Skeletal muscle satellite cell (primary cell): ENCODE results near the gene C6orf52.
A peak's percentile ranks its signal among the peaks of the same experiment; 100 is the strongest.

Experiments used
- H3K27me3 ChIP-seq: 2 replicates; pipeline ENCODE4 v1.7.0; 2013; ENCODE audit warnings: low read length; ENCODE audit not compliant: control insufficient read depth, insufficient read depth
- H3K36me3 ChIP-seq: 2 replicates; pipeline ENCODE4 v1.7.0; 2013; ENCODE audit warnings: mild to moderate bottlenecking, control low read depth, low read length; ENCODE audit not compliant: insufficient read depth
- H3K4me1 ChIP-seq: 2 replicates; pipeline ENCODE4 v1.7.0; 2013; ENCODE audit warnings: low read length; ENCODE audit not compliant: control insufficient read depth, insufficient read depth
- H3K4me2 ChIP-seq: 2 replicates; pipeline ENCODE4 v1.7.0; 2013; ENCODE audit warnings: mild to moderate bottlenecking, low read length
- H3K4me3 ChIP-seq: 2 replicates; pipeline ENCODE4 v1.7.0; 2013; ENCODE audit warnings: low read length
- H3K9ac ChIP-seq: 2 replicates; pipeline ENCODE4 v1.7.0; 2013; ENCODE audit warnings: mild to moderate bottlenecking, low read depth, low read length, moderate library complexity
- H3K9me3 ChIP-seq: replicated peaks from 2 replicates; pipeline ENCODE4 v1.7.0; 2013; ENCODE audit warnings: mild to moderate bottlenecking, control low read depth, low read length

Gene C6orf52

DNA sequence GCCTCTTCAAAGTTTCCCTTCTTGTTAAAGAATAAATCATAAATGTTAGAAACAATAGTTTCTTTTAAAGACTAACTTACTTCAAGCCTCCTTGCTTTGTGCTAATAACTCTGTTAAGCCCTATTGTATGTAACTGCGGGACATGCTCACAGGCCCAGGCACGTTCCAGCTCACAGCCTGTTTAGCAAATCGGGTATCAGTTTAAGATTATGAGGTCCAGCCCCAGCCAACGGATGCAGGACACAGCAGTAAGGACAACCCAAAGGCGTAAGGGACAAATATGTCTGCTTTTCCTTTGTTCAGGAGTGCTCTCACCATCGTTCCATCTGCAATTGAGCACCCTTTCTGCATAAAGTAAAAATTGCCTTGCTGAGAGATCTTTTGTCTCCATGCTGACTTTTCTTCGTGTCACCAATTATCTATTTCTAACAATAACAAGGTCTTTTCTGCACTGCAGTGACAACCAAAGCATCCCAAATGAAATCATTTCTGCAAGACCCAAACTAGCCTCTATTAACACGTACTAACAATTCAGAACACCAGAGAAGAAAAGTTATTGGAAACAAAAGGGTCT is 1.4 kb downstream of the C6orf52 start:
- Histone ChIP-seq H3K9me3 (no peaks in the 10 kb centered on the region), H3K4me3 (peak overlapping the region; percentile 100), H3K27me3 (no peaks in the 10 kb centered on the region), H3K4me2 (peak overlapping the region; percentile 89), H3K36me3 (no peaks in the 10 kb centered on the region), H3K4me1 (peaks cover 18% of the 10 kb centered on the region), H3K9ac (peak overlapping the region; percentile 99)

DNA sequence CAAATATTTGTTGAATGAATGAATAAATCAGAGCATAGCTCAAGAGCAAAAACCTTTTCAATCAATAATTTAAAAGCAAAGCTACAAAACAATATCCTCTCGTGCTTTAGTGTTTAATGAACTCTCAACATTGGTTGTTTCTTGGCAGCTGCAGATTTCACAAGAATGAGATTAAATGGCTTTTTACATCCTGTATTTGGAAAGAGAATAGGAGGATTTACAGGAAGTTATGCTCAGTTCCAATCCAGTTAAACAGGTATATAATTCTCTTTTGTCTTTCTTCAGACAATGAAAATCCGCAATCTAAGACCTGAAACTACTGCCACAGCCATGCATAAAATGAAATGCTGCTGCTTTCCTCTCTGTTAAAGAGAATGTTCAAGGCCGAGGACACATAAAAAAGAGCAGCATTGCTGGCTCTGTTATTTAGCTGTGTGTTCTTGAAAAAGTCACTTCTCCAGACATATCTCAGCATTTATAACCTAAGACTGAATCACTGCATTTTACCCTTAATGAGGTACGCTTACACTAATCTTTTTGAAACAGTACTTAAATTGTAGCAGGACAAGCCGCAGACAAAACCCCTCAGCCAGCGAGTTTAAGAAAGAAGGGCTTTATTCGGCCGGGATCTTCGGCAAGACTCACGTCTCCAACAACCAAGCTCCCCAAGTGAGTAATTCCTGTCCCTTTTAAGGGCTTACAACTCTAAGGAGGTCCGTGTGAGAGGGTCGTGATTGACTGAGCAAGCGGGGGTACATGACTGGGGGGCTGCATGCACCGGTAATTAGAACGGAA is 3.6 kb downstream of the C6orf52 start:
- no peak overlapping the region for H3K9ac ChIP-seq
- H3K4me2 ChIP-seq = no peak overlapping the region
- H3K36me3 ChIP-seq = no peaks in the 10 kb centered on the region
- H3K4me3 ChIP-seq = no peak overlapping the region
- no peaks in the 10 kb centered on the region for H3K9me3 ChIP-seq
- peaks cover 11% of the 10 kb centered on the region for H3K4me1 ChIP-seq
- H3K27me3 ChIP-seq = peaks cover 8% of the 10 kb centered on the region

DNA sequence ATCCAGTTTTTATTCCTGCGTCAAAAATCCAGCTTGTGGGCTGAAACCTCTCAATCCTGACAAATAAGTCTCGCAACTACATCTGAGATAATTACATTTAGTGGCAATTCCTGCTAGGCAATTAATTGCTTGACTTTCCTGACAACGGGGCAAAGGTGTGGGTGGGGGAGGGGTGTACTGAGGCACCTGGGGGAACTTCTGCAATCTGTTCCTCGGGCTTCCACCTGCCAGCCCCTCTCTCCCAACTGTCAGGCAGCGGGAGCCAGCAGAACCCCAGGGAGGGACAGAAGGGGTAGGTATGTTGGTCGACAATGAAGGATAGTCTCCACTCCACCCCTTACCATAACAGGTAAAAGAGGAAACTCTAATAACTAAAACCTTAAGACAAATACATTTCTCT is 6.8 kb downstream of the C6orf52 start:
- Histone ChIP-seq H3K4me3 (no peak overlapping the region), H3K36me3 (no peaks in the 10 kb centered on the region), H3K9ac (no peak overlapping the region), H3K9me3 (no peaks in the 10 kb centered on the region), H3K4me2 (no peak overlapping the region), H3K27me3 (peaks cover 13% of the 10 kb centered on the region), H3K4me1 (no peaks in the 10 kb centered on the region)

DNA sequence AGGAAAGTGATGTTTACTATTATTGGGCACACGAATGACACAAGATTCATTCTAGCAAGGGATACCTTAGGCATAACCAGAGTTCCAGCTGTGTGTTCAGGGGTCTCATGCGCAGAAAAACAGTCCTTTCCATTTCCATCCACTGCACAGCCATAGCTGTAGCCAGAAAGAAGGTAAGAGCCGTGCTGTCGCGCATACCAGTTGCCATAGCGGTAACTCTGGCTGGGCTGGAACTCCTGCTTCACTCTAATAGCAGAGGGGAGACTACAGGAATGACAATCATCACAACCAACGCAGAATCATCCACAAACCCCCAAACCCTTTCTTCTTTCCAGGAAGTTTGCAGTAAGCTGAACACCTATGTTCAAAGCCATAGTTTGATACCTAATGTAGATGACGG is 7.5 kb downstream of the C6orf52 start:
- Histone ChIP-seq H3K36me3 (no peaks in the 10 kb centered on the region), H3K27me3 (peaks cover 13% of the 10 kb centered on the region), H3K4me3 (no peak overlapping the region), H3K4me2 (no peak overlapping the region), H3K9me3 (no peaks in the 10 kb centered on the region), H3K4me1 (no peaks in the 10 kb centered on the region), H3K9ac (no peak overlapping the region)

DNA sequence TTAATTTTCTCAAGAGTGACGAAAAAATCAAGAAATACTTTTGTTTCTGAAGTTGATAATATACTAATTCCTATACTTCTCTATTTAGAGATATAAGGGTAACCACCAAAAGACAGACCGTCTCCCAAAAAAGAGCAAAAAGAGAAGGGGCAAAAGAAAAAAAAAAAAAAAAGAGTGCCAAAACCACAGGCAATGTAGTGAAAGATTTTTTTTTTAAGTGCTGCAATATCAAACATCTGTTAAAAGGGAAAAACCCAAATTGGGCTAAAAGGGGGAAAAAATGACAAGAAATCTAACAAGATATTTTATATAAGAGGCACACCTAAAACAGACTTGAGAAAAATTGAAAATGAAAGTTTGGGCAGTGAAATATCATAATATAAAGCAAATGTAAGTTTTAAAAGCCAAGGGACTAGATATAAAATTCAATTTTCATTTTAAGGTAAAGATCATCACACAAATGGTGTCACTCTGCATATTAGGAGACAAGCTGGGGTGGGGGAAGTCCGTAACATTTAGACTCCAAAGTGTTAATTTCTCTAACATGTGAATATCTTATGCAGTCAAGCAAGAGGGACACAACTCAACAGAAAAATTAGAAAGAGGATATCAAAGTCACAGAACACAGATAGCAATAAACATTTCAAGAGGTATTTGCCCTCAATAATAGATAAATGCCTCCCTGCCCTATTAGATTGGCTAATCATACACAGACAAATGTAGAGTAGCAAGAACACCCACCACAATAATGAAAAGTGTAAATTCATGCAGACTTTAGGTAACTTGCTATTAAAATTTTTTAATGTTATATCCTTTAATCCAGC is 9.1 kb downstream of the C6orf52 start:
- H3K9ac ChIP-seq = no peak overlapping the region
- H3K9me3 ChIP-seq = no peaks in the 10 kb centered on the region
- H3K27me3 ChIP-seq = peaks cover 13% of the 10 kb centered on the region
- H3K4me2 ChIP-seq = no peak overlapping the region
- no peaks in the 10 kb centered on the region for H3K4me1 ChIP-seq
- no peaks in the 10 kb centered on the region for H3K36me3 ChIP-seq
- no peak overlapping the region for H3K4me3 ChIP-seq

DNA sequence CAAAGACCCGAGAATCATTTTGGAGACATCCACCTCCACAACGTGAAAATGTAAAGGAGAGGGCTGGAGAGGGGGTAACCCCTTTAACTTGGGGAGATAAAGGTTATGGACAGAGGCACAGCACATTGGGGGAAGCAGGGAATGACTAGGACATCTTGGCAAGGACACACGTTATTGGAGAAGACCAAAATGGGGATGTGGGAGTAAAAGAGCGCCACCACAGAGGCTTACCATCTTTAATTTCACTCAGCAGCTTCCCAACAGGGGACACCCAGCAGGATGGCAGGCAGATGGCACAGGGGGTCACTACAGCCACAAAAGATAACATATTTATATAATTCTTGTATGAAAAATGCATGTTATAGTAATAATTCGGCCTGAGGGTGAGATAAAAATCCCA is 9.8 kb downstream of the C6orf52 start:
- Histone ChIP-seq H3K4me1 (no peaks in the 10 kb centered on the region), H3K4me2 (no peak overlapping the region), H3K36me3 (no peaks in the 10 kb centered on the region), H3K9me3 (no peaks in the 10 kb centered on the region), H3K27me3 (peaks cover 13% of the 10 kb centered on the region), H3K4me3 (no peak overlapping the region), H3K9ac (no peak overlapping the region)

DNA sequence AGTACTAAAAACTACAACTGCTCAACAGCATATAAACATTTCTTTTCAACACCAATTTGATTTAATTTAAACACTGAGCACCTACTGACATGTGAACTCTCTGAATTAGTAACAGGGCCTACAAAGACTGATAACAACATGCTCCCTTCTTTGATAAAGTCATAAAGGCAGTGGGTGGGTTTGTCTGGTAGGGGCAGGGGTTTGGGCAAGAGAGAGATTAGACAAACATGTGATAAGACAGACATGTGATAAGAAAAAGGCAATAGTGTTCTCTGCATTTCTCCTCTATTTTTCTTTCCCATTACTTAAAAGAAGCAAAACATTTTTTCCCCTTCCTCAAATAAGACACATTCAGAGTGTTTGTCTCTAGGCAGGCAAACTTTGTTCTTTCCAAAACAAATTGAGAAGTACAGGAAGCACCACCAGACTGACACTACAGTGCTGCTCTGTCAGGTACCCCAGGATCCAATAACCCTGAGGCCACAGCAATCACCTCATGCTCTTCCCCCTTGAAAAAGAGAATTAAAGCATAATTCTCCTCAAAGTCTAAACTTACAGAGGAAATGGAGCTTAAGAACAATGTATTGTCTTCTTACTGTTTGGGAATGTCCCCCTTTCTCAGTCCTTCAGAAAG is 11.9 kb downstream of the C6orf52 start:
- H3K4me1 ChIP-seq = no peaks in the 10 kb centered on the region
- no peak overlapping the region for H3K9ac ChIP-seq

DNA sequence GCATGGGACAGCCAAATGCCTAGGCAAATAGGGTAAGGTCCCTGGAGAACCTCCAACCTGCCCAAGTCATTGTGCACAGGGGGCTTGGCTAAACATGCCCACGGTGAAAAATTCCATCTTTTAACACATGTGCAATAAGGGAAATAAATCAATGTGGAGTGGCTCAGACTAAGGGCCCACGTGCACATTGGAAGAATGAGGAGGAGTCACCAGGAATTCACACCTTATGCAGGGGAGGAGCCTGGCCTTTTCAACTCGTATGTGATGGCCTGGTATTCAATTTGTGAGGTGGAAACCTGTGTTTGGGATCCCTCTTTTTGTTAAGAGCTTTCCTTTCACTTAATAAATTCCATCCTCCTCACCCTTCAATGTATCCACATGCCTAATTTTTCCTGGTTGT is 12.6 kb downstream of the C6orf52 start:
- no peaks in the 10 kb centered on the region for H3K4me1 ChIP-seq
- no peak overlapping the region for H3K4me2 ChIP-seq
- no peak overlapping the region for H3K9ac ChIP-seq
- no peaks in the 10 kb centered on the region for H3K9me3 ChIP-seq
- H3K36me3 ChIP-seq = no peaks in the 10 kb centered on the region
- H3K4me3 ChIP-seq = no peak overlapping the region
- H3K27me3 ChIP-seq = peaks cover 5% of the 10 kb centered on the region

More for the DNA sequence above, 11.9 kb downstream of the C6orf52 start:
- no peak overlapping the region for H3K4me2 ChIP-seq
- peaks cover 11% of the 10 kb centered on the region for H3K27me3 ChIP-seq
- no peaks in the 10 kb centered on the region for H3K36me3 ChIP-seq
- no peak overlapping the region for H3K4me3 ChIP-seq
- no peaks in the 10 kb centered on the region for H3K9me3 ChIP-seq

DNA sequence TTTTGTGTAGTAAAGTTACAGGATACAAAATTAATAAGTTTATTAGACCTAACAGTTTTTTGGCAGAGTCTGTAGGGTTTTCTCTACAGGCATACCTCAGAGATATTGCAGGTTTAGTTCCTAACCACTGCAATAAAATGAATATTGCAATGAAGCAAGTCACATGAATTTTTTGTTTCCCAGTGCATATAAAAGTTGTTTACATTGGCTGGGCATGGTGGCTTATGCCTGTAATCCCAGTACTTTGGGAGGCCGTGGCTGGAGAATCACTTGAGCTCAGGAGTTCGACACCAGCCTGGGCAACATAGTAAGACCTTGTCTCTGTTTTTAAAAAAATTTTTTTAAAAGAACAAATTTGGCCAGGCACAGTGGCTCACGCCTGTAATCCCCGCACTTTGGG is 16.0 kb downstream of the C6orf52 start:
- H3K4me1 ChIP-seq = no peaks in the 10 kb centered on the region
- no peak overlapping the region for H3K4me2 ChIP-seq
- H3K36me3 ChIP-seq = no peaks in the 10 kb centered on the region
- peaks cover 2% of the 10 kb centered on the region for H3K27me3 ChIP-seq
- H3K9ac ChIP-seq = no peak overlapping the region
- H3K9me3 ChIP-seq = no peaks in the 10 kb centered on the region
- no peak overlapping the region for H3K4me3 ChIP-seq

DNA sequence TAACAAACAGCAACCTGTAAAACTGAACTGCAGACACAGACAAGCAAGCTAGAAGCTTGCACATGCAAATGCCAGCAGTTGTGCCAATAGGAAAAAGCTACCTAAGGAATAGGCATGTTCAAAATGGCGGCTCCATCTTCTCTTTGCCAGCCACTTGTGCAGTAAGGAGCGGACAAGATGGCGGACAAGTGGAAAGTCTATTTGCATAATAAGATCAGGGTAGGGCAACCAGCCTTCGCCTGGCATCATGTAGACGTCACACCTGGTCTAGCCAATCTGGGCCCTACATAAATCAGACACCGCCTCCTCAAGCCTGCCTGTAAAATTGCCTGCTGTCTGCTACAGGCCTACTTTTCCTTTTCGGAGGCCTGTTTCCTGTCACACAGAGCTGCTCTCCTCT is 18.0 kb downstream of the C6orf52 start:
- H3K9me3 ChIP-seq = no peaks in the 10 kb centered on the region
- no peak overlapping the region for H3K4me3 ChIP-seq
- H3K36me3 ChIP-seq = no peaks in the 10 kb centered on the region
- H3K9ac ChIP-seq = no peak overlapping the region
- no peaks in the 10 kb centered on the region for H3K4me1 ChIP-seq
- H3K27me3 ChIP-seq = no peaks in the 10 kb centered on the region
- no peak overlapping the region for H3K4me2 ChIP-seq

DNA sequence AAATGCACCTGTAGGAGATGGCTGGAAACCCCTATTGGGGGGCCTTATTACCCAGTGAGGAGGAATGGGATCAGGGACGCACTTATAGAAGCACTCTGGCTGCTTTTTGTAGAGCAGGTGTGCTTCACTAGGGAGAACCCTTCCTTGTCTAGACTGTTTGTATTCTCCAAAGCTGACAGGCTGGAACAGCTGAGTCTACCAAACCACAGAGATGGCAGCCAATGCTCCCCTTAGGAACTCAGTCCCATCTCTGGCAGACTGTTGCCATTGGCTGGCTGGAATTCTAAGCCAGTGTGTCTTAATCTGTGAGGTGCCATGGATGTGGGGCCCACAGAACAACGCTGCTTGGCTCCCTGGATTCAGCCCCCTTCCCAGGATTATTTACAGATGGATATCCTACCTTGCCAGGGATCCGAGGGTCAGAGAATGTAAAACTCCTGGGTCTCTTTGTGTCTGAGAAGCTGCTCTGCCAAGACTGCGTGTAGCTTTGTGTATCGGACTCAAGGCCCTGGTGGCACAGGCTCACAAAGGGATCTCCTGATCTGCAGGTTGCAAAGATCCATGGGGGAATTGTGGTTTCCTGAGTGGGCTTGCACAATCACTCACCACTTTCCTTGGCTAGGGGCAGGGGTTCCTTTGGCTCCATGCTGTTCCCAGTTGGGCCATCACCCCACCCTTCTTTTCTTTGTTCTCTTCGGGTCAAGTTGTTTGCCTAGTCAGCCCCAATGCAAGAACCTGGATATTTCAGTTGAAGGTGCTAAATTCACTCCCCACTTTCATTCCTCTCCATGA is 26.1 kb downstream of the C6orf52 start:
- H3K36me3 ChIP-seq = no peaks in the 10 kb centered on the region
- no peak overlapping the region for H3K4me2 ChIP-seq
- no peaks in the 10 kb centered on the region for H3K4me1 ChIP-seq
- H3K4me3 ChIP-seq = no peak overlapping the region
- no peak overlapping the region for H3K9ac ChIP-seq
- H3K27me3 ChIP-seq = no peaks in the 10 kb centered on the region
- H3K9me3 ChIP-seq = no peaks in the 10 kb centered on the region
